Activated CD4-positive, alpha-beta memory T cell treated with anti-CD3 and anti-CD28 coated beads for 36 hours (primary cell): ENCODE measurements around the gene ITIH3. TPM values are rescaled to one million over a fixed set of nuclear protein-coding genes. Genes with fewer than 3 reads are reported as not detected.

ENCODE experiments used
- CTCF ChIA-PET: fragments of 350-600 bp; sonication (Branson Sonifier 250); formaldehyde crosslinking; loops from one replicate; lab custom pipeline; 2021; ENCODE audit warnings: antibody characterized with exemption, inconsistent platforms; lab: Charles Lee
- POLR2A ChIA-PET: fragments of 350-600 bp; sonication (Branson Sonifier 250); formaldehyde crosslinking; loops from one replicate; lab custom pipeline; 2021; ENCODE audit warnings: antibody characterized with exemption; lab: Charles Lee
- DNase-seq: peaks from one replicate; pipeline ENCODE4 v3.0.0-alpha.2; 2020
- H3K27ac Mint-ChIP-seq: one replicate; pipeline ENCODE4 v1.8.0; 2021; ENCODE audit warnings: mixed read lengths
- H3K27me3 Mint-ChIP-seq: one replicate; pipeline ENCODE4 v1.8.0; 2021; ENCODE audit warnings: mixed read lengths
- H3K36me3 Mint-ChIP-seq: one replicate; pipeline ENCODE4 v1.8.0; 2021; ENCODE audit warnings: mixed read lengths
- H3K4me1 Mint-ChIP-seq: one replicate; pipeline ENCODE4 v1.8.0; 2021; ENCODE audit warnings: low read depth, mixed read lengths
- H3K4me3 Mint-ChIP-seq: one replicate; pipeline ENCODE4 v1.8.0; 2021; ENCODE audit warnings: mild to moderate bottlenecking, mixed read lengths
- H3K9me3 Mint-ChIP-seq: one replicate; pipeline ENCODE4 v1.8.0; 2021; ENCODE audit warnings: mixed read lengths
- intact Hi-C: fragments of 100-400 bp; cut with micrococcal nuclease; formaldehyde crosslinking; loops from one replicate; pipeline ENCODE4 v1.15.1; 2023
- total RNA-seq, 2 experiments: library from RNA; stranded (reverse); gene quantifications; one replicate each; pipeline ENCODE4 v1.2.3, GENCODE V29; 2021

ITIH3 gene
- total RNA-seq, 2 experiments from 2014 or later: not detected

DNA sequence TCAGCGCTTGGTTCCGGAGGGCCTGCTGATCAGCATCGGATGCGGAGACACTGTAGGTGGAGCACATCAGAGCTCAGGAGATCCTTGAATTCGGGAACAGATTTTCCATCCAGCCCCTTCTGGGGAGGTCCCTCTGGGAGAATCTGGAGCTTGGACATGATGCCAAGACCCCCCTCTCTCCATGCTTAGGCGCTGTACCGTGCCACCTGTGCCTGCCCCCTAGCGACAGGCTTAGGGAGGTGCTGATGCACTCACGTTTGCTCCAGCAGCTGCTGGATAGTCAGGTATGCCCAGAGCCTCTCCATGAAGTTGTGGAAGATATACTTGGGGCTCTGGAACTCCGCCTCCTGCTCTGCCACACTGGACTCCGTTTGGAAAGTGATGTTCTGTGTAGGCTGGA, 26.1 kb downstream of the ITIH3 start:
- no peaks in the 10 kb centered on the region for H3K27me3 Mint-ChIP-seq
- peak; percentile 40 for DNase-seq

DNA sequence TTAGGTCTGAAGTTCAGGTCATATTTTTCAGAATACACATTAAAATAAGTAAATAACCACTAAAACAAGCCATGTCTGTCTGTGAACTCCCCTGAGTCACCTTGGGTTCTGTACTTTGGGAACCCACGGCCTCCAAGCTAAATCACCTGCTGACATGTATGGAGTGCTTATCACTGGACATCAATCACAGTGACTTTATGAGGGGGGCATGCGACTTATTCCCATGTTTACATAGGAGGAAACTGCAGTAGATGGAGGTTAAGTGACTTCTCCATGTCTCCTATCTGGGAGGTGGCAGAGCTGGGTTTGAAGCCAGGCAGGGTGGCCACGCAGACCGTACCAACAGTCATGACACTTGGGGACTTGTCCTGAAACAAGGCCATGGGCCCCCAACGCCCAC, 27.8 kb downstream of the ITIH3 start:
- no peaks in the 10 kb centered on the region for H3K36me3 Mint-ChIP-seq
- POLR2A ChIA-PET: no interaction called here
- H3K27me3 Mint-ChIP-seq: no peaks in the 10 kb centered on the region
- no peak overlapping the region for H3K4me3 Mint-ChIP-seq
- DNase-seq: no peak
- H3K27ac Mint-ChIP-seq: no peak overlapping the region
- H3K4me1 Mint-ChIP-seq: no peaks in the 10 kb centered on the region
- CTCF ChIA-PET: interaction anchor here (2.1 kb wide), 1 partner anchor 24 kb away, joined by 13 read pairs; no protein-coding TSS in a partner anchor
- intact Hi-C loops: no loop called here
- no peaks in the 10 kb centered on the region for H3K9me3 Mint-ChIP-seq

More for the DNA sequence above, 26.1 kb downstream of the ITIH3 start:
- ChIA-PET POLR2A (no interaction called here), CTCF (interaction anchor here (0.7 to 2.1 kb wide), 8 partner anchors 9 to 238 kb away, joined by 3 to 13 read pairs (median 4); partner anchors contain the start of gene MUSTN1)
- no peaks in the 10 kb centered on the region for H3K4me1 Mint-ChIP-seq
- H3K9me3 Mint-ChIP-seq: no peaks in the 10 kb centered on the region
- no peak overlapping the region for H3K27ac Mint-ChIP-seq
- intact Hi-C loops: no loop called here
- H3K36me3 Mint-ChIP-seq: no peaks in the 10 kb centered on the region
- H3K4me3 Mint-ChIP-seq: no peak overlapping the region

DNA sequence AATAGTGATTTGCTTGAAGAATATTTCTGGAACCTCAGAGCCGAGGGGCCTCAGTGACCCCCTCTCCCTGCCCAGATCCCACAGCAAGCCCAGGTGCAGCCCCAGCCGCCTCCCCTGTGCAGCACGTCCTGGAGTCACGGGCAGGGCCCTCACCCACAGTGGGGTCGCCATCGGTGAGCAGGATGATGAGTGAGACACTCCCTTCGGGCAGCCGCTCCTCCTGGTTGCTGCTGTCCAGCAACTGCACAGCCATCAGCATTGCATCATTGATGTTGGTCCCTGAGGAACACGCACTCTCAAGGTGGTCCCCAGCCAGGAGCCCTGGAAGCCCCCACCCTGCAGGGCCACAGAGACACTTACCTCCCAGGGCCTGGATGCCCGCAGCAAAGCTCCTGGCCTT, 29.4 kb downstream of the ITIH3 start:
- intact Hi-C loops: no loop called here
- Mint-ChIP-seq H3K27me3 (no peaks in the 10 kb centered on the region), H3K4me1 (no peaks in the 10 kb centered on the region), H3K9me3 (no peaks in the 10 kb centered on the region), H3K36me3 (no peaks in the 10 kb centered on the region), H3K4me3 (no peak overlapping the region), H3K27ac (no peak overlapping the region)
- DNase-seq: no peak
- ChIA-PET CTCF (no interaction called here), POLR2A (no interaction called here)

- H3K36me3 Mint-ChIP-seq: no peaks in the 10 kb centered on the region
- intact Hi-C loops: no loop called here
- ChIA-PET POLR2A (no interaction called here), CTCF (no interaction called here)
- no peaks in the 10 kb centered on the region for H3K27me3 Mint-ChIP-seq
- no peak overlapping the region for H3K4me3 Mint-ChIP-seq
- no peak overlapping the region for H3K27ac Mint-ChIP-seq
- DNase-seq: no peak
- H3K9me3 Mint-ChIP-seq: no peaks in the 10 kb centered on the region
- H3K4me1 Mint-ChIP-seq: no peaks in the 10 kb centered on the region
These were observed 32.8 kb downstream of the ITIH3 start for GRCh38 chr3:52827441-52827840.

GRCh38 chr3:52827866-52828376, 33.3 kb downstream of the ITIH3 start:
- POLR2A ChIA-PET: no interaction called here
- intact Hi-C loops: no loop called here
- H3K9me3 Mint-ChIP-seq: no peaks in the 10 kb centered on the region
- no peaks in the 10 kb centered on the region for H3K4me1 Mint-ChIP-seq
- CTCF ChIA-PET: no interaction called here
- H3K27ac Mint-ChIP-seq: no peak overlapping the region
- no peak for DNase-seq
- H3K36me3 Mint-ChIP-seq: no peaks in the 10 kb centered on the region
- H3K27me3 Mint-ChIP-seq: no peaks in the 10 kb centered on the region
- H3K4me3 Mint-ChIP-seq: no peak overlapping the region

GRCh38 chr3:52829482-52829881, 34.9 kb downstream of the ITIH3 start:
- Mint-ChIP-seq H3K9me3 (no peaks in the 10 kb centered on the region), H3K4me3 (no peak overlapping the region), H3K36me3 (no peaks in the 10 kb centered on the region), H3K4me1 (no peaks in the 10 kb centered on the region), H3K27ac (no peak overlapping the region), H3K27me3 (no peaks in the 10 kb centered on the region)
- intact Hi-C loops: no loop called here
- POLR2A ChIA-PET: interaction anchor here (0.5 kb wide), 1 partner anchor 187 kb away, joined by 3 read pairs; no protein-coding TSS in a partner anchor
- DNase-seq: no peak
- CTCF ChIA-PET: no interaction called here

GRCh38 chr3:52829906-52830463, 35.4 kb downstream of the ITIH3 start:
- ChIA-PET CTCF (no interaction called here), POLR2A (no interaction called here)
- H3K9me3 Mint-ChIP-seq: no peaks in the 10 kb centered on the region
- no peak overlapping the region for H3K27ac Mint-ChIP-seq
- H3K4me1 Mint-ChIP-seq: no peaks in the 10 kb centered on the region
- no peak overlapping the region for H3K4me3 Mint-ChIP-seq
- H3K27me3 Mint-ChIP-seq: no peaks in the 10 kb centered on the region
- no peaks in the 10 kb centered on the region for H3K36me3 Mint-ChIP-seq
- DNase-seq: no peak
- intact Hi-C loops: no loop called here

DNA sequence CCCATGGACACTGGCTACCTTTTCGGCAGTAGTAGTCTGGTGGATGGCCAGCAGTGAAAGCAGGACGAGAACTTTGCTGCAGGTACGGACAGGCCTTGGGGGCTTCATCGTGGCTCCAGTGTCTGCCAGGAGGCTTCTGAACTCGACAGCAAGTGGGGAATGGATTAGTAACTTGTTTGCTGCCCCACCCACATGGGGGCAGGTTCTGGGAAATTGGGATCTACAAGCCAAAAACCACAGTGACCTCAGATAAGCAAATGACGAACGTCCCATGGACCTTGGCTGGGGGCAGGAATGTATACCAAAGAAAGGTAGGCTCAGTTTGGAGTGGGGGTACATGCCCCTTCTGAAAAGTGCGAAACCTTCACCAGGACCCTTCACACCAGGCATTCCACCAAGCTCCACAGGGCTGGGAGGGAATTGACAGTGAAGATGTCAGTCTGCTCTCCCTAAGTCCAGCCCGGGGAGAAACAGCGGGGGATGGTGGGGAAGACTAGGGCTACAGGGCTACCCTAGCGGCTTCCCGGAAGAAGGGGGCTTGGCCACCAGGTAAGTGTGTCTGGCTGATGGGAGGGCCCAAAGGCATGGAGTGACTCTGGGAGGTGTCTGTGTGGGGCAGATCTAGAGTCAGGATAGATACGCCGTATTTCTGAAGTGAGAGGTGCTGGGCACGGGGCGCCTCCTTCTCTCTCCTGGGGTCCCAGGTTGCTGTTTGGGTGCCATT, 36.1 kb downstream of the ITIH3 start, which contains the start of gene ITIH4:
Gene ITIH4, minus strand, starts transcription at position 138 of the 724 bp plus-strand sequence. Its CDS starts 30 bp downstream, at position 108.
- no peaks in the 10 kb centered on the region for H3K27me3 Mint-ChIP-seq
- no peak within 1 kb of the TSS for H3K4me3 Mint-ChIP-seq
- ChIA-PET CTCF (no interaction called here), POLR2A (interaction anchor here (0.5 kb wide), 1 partner anchor 151 kb away, joined by 3 read pairs; no protein-coding TSS in a partner anchor)
- intact Hi-C loops: no loop called here
- no peaks in the 10 kb centered on the region for H3K36me3 Mint-ChIP-seq
- no peak for DNase-seq
- H3K4me1 Mint-ChIP-seq: no peaks in the 10 kb centered on the region
- no peaks in the 10 kb centered on the region for H3K9me3 Mint-ChIP-seq
- no peak within 1 kb of the TSS for H3K27ac Mint-ChIP-seq

DNA sequence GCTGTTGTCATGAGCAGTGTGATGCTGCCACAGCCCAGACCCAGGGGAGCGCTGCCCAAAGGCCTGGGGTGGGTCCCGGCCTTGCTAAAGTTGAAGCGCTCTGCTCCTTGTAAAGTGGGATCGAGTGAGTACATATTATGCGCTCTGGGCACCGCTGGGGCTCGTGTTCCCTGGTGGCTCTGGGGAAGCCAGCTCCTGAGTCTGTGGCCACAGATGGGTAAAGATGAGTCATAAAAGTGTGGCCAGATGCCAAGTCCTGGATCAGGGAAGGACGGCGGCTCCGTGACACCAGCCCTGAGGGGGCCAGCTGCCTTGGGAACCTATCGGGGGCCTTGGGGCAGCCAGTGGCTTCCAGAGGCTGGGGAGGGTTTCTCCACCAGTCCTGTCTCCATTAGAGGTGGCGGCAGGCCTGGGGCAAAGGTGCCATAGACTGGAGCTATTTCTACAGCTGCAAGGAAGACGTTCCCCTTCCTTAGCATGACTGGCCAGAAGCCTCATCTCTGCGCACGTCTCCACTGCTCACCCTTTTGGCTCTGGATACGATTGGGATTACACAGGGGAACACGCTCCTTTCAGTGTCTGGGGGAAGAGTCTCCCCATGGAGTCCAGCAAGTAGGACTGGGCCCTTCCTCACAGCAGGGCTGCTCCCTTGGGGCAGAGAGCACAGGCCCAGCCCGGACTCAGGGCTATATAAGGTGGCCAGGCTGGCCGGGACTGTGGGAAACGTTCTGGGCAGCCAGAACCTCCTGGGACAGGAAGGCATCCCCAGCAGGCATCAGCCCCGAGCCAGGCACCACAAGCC, 37.1 kb downstream of the ITIH3 start:
- CTCF ChIA-PET: no interaction called here
- POLR2A ChIA-PET: no interaction called here
- Mint-ChIP-seq H3K4me3 (no peak overlapping the region), H3K9me3 (no peaks in the 10 kb centered on the region), H3K36me3 (no peaks in the 10 kb centered on the region), H3K27me3 (no peaks in the 10 kb centered on the region), H3K27ac (no peak overlapping the region), H3K4me1 (no peaks in the 10 kb centered on the region)
- intact Hi-C loops: no loop called here
- DNase-seq: no peak

DNA sequence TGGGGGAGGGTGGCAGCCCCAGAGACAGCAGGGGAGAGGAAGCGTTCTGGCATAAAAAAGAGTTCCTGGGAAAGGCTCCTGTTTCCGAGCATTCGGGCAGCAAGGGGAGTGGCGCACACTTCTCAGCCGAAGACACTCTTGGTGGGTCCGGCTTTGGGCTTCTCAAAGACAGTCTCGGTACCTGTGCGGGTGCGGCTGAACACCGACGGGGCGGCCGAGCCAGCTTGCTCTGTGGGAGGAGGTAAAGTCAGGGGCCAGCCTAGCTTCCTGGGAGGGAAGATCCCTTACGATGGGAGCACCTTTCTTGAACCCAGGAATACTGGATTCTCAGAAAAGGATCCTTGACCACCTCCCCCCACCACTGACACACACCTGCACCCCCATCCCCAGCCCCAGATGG, 38.6 kb downstream of the ITIH3 start:
- H3K4me3 Mint-ChIP-seq: no peak overlapping the region
- no peaks in the 10 kb centered on the region for H3K36me3 Mint-ChIP-seq
- intact Hi-C loops: no loop called here
- peaks cover 10% of the 10 kb centered on the region for H3K4me1 Mint-ChIP-seq
- no peaks in the 10 kb centered on the region for H3K9me3 Mint-ChIP-seq
- POLR2A ChIA-PET: interaction anchor here (0.6 kb wide), 1 partner anchor 356 kb away, joined by 3 read pairs; no protein-coding TSS in a partner anchor
- CTCF ChIA-PET: no interaction called here
- H3K27me3 Mint-ChIP-seq: no peaks in the 10 kb centered on the region
- DNase-seq: no peak
- H3K27ac Mint-ChIP-seq: no peak overlapping the region

DNA sequence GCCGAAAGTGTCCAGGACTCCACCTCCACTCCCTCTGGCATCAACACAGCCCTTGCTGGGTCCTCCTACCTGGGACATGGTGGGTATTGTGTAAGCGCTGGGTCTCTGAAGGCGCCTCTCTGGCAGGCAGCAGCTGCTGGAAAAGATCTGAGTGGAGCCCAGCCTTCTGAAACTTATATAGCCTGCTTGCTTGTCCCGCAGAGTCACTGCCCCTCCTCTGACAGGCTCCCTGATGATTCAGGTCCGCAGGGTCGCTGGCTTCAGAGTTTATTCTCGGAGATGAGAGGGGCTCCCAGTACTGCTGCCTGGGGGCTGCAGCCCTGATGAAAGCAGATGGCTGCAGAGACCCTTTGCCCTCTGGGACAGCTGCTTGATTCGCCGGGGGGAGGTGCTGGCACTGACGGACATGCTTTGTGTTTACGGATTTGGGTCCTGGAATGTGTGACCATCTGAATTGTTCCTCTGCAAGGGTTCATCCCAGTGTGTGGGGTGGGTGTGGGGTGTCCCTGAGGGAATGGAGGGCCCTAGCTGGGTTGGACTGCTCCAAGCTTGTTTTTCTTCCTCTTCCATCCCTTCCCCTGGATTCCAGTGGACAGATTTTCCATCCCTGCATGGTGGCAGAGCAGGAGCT, 40.4 kb downstream of the ITIH3 start, which contains the start of gene MUSTN1:
Gene MUSTN1, minus strand, starts transcription at position 149 of the 631 bp plus-strand sequence. Its CDS starts 71 bp downstream, at position 78.
- intact Hi-C loops: no loop called here
- Mint-ChIP-seq H3K27me3 (no peaks in the 10 kb centered on the region), H3K36me3 (no peaks in the 10 kb centered on the region), H3K4me1 (peaks cover 24% of the 10 kb centered on the region), H3K9me3 (no peaks in the 10 kb centered on the region), H3K4me3 (no peak within 1 kb of the TSS), H3K27ac (no peak within 1 kb of the TSS)
- DNase-seq: no peak
- ChIA-PET POLR2A (no interaction called here), CTCF (interaction anchor here (0.8 kb wide), 1 partner anchor 14 kb away, joined by 3 read pairs; no protein-coding TSS in a partner anchor)
